Measurements from ENCODE around the gene PLEKHM2.

- TF ChIP-seq POLR2A (IDR thresholded peaks at IDR 0.05) (no peak), CTCF (IDR thresholded peaks at IDR 0.05) (no peak)
These were observed 73.0 kb downstream of the PLEKHM2 start for GRCh38 chr1:15757016-15757543.

Data from lower leg skin (tissue), 3 donors.